GM12878 (cell line): ENCODE data around the gene CDH1.

Experiments
- IKZF1 ChIP-seq: fragments of 450-650 bp; conservative IDR thresholded peaks from 2 replicates; pipeline ENCODE4 v1.6.1; 2017; ENCODE audit warnings: antibody characterized with exemption, mild to moderate bottlenecking
- TF ChIP-seq, protein P1 (sequence below), 3 experiments: IDR thresholded peaks in 2 of 3; conservative IDR thresholded peaks in 1 of 3; 2 replicates each; pipeline ENCODE4 v1.5.1; 2011; ENCODE audit warnings: low read depth in 3 of 3, low read length in 3 of 3, mild to moderate bottlenecking in 3 of 3, control low read depth in 2 of 3, moderate library complexity in 2 of 3, inconsistent platforms in 1 of 3, mixed read lengths in 1 of 3; ENCODE audit not compliant: control insufficient read depth in 2 of 3, insufficient read depth in 1 of 3; ENCODE audit errors: extremely low read depth in 1 of 3

DNA sequence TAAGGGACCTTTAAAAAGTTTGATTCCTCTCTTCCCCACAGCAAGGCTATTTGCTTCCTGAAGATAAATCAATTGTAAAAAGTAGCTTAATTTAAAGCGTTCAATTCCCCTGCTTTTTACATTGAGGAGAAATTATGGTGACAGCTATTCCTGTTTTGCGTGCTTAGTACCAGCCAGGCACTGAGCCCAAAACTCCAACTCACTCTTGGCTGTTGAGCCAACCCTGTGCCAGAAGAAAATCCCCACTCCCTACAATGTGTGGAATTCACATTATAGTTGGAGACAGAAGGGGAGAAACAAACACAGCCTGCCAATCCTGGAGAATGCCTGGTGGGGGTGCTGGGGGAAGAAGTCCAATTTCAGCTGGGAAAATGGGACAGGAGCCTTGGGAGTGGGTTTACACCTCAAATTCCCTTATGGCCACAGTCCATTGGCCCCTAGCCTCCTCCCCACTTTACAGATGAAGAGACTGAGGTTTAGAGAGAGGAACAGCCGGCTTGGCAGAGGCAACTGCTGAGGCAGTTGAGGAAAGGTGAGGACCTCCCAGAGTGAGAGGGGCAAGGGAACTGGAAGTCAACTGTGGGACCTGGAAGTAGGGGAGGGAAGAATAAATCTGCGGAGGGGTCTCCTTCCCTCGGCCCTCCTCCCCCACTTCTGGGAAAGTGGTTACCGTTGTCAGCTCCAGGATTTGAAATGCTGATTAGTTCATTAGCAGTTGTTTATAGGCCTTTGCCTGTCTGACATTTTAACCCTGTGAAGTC is 26.1 kb downstream of the CDH1 start:
- no peak for TF ChIP-seq IKZF1
- TF ChIP-seq, protein P1, sequence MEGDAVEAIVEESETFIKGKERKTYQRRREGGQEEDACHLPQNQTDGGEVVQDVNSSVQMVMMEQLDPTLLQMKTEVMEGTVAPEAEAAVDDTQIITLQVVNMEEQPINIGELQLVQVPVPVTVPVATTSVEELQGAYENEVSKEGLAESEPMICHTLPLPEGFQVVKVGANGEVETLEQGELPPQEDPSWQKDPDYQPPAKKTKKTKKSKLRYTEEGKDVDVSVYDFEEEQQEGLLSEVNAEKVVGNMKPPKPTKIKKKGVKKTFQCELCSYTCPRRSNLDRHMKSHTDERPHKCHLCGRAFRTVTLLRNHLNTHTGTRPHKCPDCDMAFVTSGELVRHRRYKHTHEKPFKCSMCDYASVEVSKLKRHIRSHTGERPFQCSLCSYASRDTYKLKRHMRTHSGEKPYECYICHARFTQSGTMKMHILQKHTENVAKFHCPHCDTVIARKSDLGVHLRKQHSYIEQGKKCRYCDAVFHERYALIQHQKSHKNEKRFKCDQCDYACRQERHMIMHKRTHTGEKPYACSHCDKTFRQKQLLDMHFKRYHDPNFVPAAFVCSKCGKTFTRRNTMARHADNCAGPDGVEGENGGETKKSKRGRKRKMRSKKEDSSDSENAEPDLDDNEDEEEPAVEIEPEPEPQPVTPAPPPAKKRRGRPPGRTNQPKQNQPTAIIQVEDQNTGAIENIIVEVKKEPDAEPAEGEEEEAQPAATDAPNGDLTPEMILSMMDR (IDR thresholded peaks at IDR 0.05 in 2 of 3, conservative IDR thresholded peaks at IDR 0.05 in 1 of 3; ENCODE audit: control insufficient read depth in 2 of 3, extremely low read depth in 1 of 3, insufficient read depth in 1 of 3, low read depth in 3 of 3, low read length in 3 of 3) = no peak
